ENCODE measurements around the gene SIRPD.
"Not testable (repeated sequence)": the region's sequence is repeated elsewhere in the genome, so short reads cannot be mapped to it uniquely, and the experiment has no call there.

The SIRPD gene

GRCh38 chr20:1557605-1558004, at the start of gene SIRPD:
SIRPD (minus strand) TSS chr20:1557705; CDS start chr20:1557653, 52 bp downstream.
- DNase-seq: no peak

DNA sequence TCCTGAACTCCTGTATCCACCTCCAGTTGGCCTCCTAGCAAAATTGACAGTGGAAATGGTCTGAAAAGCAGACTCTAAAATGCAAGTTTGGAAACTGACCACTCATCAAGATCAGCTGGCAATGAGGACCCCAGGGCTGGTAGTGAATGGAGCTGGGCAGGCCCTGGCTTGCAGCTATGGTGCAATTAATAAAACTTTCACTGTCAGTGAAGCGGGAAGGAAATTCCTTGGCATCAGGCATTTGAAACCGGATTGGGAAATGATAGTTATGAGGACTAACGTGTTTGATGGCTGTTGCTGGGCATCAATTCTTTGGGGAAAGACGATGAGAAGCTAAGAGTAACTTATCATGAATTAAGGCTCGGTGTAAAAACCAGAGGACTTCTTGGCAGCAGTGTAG, 43.2 kb upstream of the SIRPD start:
- no peak for DNase-seq

- DNase-seq: no peak
Measured at GRCh38 chr20:1595333-1595732, 37.8 kb upstream of the SIRPD start.

- no peak for DNase-seq
Measured at GRCh38 chr20:1588533-1589460, 31.3 kb upstream of the SIRPD start.

DNA sequence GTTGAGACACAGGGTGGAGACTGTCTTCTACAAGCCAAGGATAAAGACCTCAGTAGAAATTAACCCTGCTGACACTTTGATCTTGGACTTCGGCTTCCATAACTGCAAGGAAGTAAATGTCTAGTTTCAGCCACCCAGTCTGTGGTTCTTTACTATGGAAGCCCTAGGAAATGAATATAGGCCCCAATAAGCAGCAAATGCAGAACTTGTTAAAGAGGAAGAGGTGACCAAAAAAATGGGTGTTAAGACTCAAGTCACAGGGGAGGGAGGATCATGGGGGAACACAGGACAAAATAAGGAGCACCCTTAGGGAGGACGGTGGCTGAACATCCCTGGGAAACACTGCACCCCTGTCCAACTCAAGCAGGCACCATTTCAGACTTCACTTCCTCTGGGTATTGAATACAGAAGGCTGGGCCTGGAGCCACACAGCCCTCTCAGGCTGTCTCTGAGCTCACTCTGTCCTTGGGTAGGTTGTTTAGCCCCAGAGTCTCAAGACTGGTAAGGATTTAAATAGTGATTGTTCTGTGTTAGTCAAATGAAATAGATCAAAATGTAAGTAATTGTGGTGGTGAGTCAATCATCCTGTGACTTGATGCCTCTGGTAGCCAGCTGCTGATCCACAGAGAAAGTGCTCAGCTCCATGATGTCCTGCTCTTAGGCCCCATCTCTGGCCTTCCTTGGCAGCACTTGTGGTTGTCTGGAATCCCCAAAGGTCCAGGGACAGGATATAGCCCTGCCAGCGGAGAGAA, 30.5 kb upstream of the SIRPD start:
- DNase-seq: no peak

DNA sequence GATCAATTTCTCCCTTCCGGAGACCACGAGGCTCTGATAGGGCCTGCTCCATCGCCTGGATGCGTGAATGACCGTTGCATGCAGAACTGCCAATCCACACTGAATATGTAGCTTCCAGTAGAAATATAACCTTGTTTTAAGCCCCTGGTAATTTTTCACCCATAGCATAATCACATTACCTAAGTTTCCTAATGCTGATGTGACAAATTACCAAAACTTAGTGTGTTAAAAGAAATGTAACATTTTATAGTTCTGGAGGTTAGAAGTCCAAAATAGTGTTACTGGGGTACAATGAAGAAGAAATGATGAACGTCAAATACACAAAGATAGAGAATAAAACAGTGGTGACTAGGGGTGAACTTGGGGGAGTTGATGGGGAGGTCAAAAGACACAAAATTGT, 22.0 kb upstream of the SIRPD start:
- no peak for DNase-seq

GRCh38 chr20:1577906-1578305, 20.4 kb upstream of the SIRPD start:
- no peak for DNase-seq

DNA sequence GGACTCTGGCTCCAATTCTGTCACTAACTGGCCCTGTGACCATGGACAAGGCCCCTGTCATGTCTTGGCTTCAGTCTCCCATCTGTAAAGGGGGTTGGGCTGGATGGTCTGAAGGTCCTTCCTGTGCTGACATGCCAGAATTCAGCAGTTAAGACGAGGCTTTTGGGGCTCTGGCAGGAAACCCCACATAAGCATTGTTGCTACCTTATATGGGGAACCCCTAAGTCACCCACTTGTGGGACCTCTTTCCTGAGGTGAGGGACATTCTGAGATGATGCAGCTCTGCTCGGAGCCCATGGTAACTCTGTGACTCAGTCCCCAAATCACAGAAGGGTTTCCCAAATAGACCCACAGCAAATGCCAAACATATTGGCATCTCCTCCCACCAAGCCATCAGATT, 19.8 kb upstream of the SIRPD start:
- not testable (repeated sequence) for DNase-seq

GRCh38 chr20:1576641-1577040, 19.1 kb upstream of the SIRPD start:
- DNase-seq: no peak

DNA sequence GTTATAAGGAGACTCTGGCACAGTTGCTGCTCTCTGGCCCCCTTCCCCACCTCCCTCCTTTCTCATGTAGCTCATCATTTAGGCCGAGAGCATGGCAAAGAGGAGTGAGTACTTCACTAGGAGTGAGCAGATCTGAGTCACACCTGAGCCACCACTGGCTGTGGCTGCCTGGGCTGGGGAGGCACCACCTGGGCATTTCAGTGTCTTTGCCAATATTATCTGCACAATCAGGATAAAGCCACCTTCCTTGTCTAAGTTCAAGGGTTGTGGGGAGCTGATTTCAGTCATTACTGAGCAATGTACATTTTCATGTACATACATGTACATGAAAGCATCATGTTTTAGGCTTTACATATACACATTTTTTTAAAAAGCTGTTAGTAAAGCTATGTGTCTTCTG, 18.5 kb upstream of the SIRPD start:
- not testable (repeated sequence) for DNase-seq

DNA sequence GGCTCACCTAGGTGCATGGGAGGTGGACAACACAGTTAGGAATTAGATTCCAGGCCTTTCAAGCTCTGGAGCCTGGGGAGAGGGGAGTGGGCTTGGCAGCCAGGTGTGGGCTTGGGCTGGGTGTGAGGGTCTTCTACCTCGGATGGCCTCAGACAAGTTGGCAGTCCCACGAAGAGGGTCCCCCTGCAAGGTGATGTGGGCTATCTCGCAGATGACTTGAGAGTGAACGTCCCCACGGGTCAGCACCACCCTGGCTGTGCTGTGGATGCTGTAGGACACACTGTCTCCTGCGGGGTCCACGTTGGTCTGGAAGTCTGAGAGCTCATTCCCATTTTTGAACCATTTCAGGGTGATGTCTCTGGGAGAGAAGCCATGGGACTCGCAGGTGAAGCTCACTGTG, 14.1 kb upstream of the SIRPD start:
- not testable (repeated sequence) for DNase-seq

GRCh38 chr20:1569415-1569881, 11.9 kb upstream of the SIRPD start:
- no peak for DNase-seq

GRCh38 chr20:1568163-1568490, 10.6 kb upstream of the SIRPD start:
- no peak for DNase-seq

- no peak for DNase-seq
Measured at GRCh38 chr20:1567392-1568162, 10.1 kb upstream of the SIRPD start.

- no peak for DNase-seq
Measured at GRCh38 chr20:1566701-1567100, 9.2 kb upstream of the SIRPD start.

- no peak for DNase-seq
Measured at GRCh38 chr20:1565461-1565860, 8.0 kb upstream of the SIRPD start.

DNA sequence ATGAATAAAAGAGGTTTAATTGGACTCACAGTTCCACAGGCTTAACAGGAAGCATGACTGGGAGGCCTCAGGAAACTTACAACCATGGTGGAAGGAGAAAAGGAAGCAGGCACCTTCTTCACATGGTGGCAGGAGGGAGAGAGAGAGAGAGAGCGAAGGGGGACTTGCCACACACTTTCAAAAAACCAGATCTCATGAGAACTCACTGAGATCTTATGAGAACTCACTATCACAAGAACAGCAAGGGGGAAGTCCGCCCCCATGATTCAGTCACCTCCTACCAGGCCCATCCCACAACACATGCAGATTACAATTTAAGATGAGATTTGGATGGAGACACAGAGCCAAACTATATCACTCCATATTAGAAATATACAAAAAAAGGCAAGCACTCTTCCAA, 6.1 kb upstream of the SIRPD start:
- no peak for DNase-seq

DNA sequence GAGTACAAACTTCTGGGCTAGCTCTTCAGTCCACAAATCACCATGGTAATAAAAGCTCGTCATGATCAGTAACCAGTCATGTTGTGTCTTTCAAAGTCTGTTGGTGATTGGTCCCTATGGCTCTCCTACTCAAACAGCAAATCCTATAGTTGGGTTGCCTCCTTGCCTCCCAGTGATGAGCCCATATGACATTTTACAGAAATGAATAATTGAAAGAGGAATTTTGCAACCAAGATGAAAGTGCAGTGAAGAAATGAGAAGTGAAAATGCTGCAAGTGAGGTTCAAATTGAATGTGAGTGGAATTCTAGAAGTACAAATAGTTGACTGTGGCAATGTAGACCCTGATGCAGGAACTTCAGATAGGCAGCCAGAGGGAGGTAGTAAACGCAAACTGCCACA, 5.1 kb upstream of the SIRPD start:
- DNase-seq: no peak

DNA sequence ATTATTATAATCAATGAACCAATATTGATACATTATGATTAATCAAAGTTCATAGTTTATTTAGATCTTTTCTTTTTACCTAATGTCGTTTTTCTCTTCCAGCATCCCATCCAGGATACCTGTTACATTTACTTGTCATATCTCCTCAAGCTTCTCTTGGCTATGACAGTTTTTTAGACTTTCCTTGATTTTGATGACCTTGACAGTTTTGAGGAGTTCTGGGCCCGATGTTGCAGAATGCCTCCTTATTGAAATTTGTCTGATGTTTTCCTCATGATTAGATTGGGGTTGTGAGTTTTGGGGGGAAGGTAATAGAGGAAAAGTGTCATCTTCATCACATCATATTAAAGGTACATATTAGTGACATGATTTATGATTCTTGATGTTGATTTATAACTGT, 3.8 kb upstream of the SIRPD start:
- no peak for DNase-seq

GRCh38 chr20:1555952-1556351, 1.6 kb downstream of the SIRPD start:
- no peak for DNase-seq

DNA sequence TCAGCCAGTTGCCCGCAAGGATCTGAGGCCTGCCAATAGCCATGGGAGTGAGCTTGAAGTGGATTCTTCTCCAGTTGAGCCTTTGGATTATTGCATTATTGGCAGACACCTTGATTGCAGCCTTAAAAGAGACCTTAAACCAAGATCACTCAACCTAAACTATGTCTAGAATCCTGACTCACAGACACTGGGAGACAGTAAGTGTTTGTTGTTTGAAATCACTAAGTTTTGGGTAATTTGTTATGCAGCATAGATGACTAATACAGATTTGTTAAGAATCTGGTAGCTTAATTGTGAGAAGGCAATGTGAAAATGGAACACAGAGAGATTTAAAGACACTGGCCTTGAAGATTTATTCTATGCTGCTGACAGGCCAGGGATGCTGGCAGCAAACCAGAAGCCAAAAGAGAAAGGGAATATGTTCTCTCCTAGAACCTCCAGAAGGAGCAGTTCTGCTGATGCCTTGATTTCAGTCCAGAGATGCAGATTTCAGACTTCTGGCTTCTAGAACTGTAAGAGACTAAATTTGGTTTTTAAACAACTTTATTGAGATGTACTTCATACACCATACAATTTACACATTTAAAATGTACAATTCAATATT, 17.6 kb downstream of the SIRPD start:
- DNase-seq: no peak

GRCh38 chr20:1538655-1539054, 18.9 kb downstream of the SIRPD start:
- no peak for DNase-seq

DNA sequence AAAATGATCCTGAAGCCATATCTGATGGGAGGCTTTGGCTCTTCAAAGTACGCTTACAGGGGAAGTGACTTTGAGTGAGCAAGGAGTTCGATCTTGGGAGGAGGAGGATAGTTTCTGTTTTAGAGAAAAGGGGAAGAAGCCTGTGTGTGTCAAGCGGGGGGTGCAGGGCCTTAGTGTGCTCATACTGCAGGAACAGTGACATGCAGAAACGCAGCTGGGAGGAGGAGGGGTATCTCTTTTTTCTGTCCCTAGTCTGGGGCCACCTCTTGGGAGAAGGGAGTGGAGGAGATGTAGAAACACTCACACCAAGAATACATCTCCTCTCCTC, 19.8 kb downstream of the SIRPD start:
- no peak for DNase-seq

Data from NCI-H345 (cell line).